ENCODE data around the gene MYL6B. TPM values are rescaled to one million over a fixed set of nuclear protein-coding genes. Genes with fewer than 3 reads are reported as not detected.

MYL6B gene
- total and polyA plus RNA-seq, 2 donors (not counting 3 experiments of a cell fraction or from before 2014, with no cell fraction given) = 135 to 185 TPM

DNA sequence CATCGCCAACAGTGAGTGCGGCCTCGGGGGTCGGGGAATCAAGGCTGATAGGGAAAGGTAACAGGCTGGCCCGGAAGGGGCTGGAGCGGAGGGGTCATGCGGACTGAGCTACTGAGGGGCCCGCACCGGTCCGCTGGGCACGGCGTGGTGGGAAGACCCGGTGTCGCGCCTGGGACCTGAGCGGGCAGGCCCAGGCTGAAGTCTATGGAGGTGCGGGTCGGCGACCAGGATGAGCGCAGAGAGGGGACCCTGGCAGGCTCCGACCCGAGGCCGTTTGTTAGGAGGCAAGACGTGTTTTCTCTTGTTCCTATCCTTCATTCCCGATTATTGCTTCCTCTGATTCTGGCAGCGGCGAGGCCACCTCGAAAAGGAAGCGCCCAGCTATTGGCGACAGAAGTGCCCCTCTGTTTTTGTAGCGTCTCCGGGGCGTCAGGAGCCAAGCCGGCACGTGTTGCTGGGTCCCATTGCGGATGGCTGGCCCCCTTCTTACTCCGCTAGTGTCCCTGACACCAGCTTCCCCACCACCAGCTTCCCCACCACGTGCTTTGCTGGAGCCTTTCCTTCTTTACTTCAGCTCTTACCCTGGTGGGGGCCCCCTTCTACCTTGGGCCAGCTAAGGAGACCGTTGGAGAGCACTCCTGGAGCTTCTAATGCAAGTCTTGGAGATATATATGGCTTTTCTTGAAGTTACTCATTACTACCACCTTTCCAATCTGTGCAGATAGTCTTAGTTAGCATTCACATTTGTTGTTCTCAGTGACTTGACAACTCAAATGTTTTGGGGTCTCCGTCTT lies 47.4 kb upstream of the MYL6B start:
- Histone ChIP-seq H2AFZ (ENCODE audit: low read depth, low read length) (peak overlapping the region; percentile 45), H3K79me2 (ENCODE audit: control insufficient read depth, insufficient read depth, low read length) (peaks cover 35% of the 10 kb centered on the region), H3K4me1 (ENCODE audit: control insufficient read depth, extremely low read depth, insufficient read depth, low read length) (peaks cover 20% of the 10 kb centered on the region), H3K36me3 (ENCODE audit: control insufficient read depth in 2 of 2, extremely low read depth in 1 of 2, insufficient read depth in 2 of 2, low read length in 2 of 2) (peaks cover 13 to 14% of the 10 kb centered on the region in 2 experiments), H3K9ac (replicated peaks; ENCODE audit: extremely low read depth, insufficient read depth, low read length) (peak overlapping the region; percentile 70), H3K27ac (ENCODE audit: insufficient read depth, low read depth, low read length) (peak overlapping the region; percentile 60), H3K9me1 (replicated peaks; ENCODE audit: control insufficient read depth, extremely low read depth, insufficient read depth, low read length) (no peaks in the 10 kb centered on the region), H3K4me2 (ENCODE audit: insufficient read depth, low read length) (peak overlapping the region; percentile 85), H3K27me3 (ENCODE audit: control insufficient read depth in 2 of 2, insufficient read depth in 2 of 2, low read length in 2 of 2) (peaks cover 0 to 6% of the 10 kb centered on the region in 2 experiments), H3K4me3 (replicated peaks in 1 of 3; ENCODE audit: insufficient read depth in 1 of 3, low read depth in 1 of 3, low read length in 3 of 3) (peak overlapping the region; percentile 49 to 85 (median 68)), H4K20me1 (replicated peaks; ENCODE audit: control insufficient read depth, extremely low read depth, insufficient read depth, low read length) (no peaks in the 10 kb centered on the region), H3K9me3 (replicated peaks; ENCODE audit: control insufficient read depth, insufficient read depth, low read length) (no peaks in the 10 kb centered on the region)
- FAIRE-seq (no peak), DNase-seq (ENCODE audit: low read depth, low spot score) (peak; percentile 32)
- dilution Hi-C loops (cut with MboI; ENCODE audit: extremely low pct_ligation_motif_present, low sequenced_read_pairs) = no loop called here
- intact Hi-C loops (cut with micrococcal nuclease) = loop anchor here (1.0 to 2.0 kb wide), 7 partner anchors 11 to 366 kb away; partner anchors contain the start of genes DNAJC14 and RPL41
- ChIA-PET POLR2A (interaction anchor here (0.6 to 3.3 kb wide), 8 partner anchors 8 to 282 kb away, joined by 3 to 37 read pairs (median 4); partner anchors contain the start of genes DNAJC14, RPL41, SMARCC2 and SUOX), CTCF (interaction anchor here (0.6 to 5.3 kb wide), 15 partner anchors 10 to 365 kb away, joined by 3 to 59 read pairs (median 7); partner anchors contain the start of genes ERBB3, SMARCC2 and ZC3H10)
- TSS peak; percentile 43 for BruUV-seq (replicated peaks)
- TF ChIP-seq MAX (IDR thresholded peaks at IDR 0.05; ENCODE audit: insufficient read depth, insufficient read length) = peak; percentile 72
- no peak for TF ChIP-seq JUN (IDR thresholded peaks at IDR 0.05; ENCODE audit: borderline replicate concordance, insufficient read depth, insufficient read length, low read depth)
- peak in 1 of 2 donors; percentile 9 for TF ChIP-seq CTCF (IDR thresholded peaks at IDR 0.05; ENCODE audit: extremely low read depth in 1 of 2, insufficient read depth in 1 of 2, low read depth in 1 of 2, low read length in 2 of 2)
